Lung (tissue), 12 donors: ENCODE measurements around the gene TMED3. TPM values are rescaled to one million over a fixed set of nuclear protein-coding genes. Genes with fewer than 3 reads are reported as not detected.
"Not testable (repeated sequence)": the region's sequence is repeated elsewhere in the genome, so short reads cannot be mapped to it uniquely, and the experiment has no call there.

Source experiments
- ATAC-seq: fragments of 200-7000 bp; cut with Tn5 transposase; one replicate; pipeline ENCODE4 v1.9.1; 2020; ENCODE audit warnings: moderate number of reproducible peaks; ENCODE audit not compliant: insufficient read depth, low FRiP score
- DNase-seq, 3 donors: peaks; one replicate each; pipeline ENCODE4 v3.0.0-alpha.2; 2013 to 2017
- H3K27ac ChIP-seq, 2 donors: one replicate each; pipeline ENCODE4 v1.5.1; 2013; ENCODE audit warnings: mild to moderate bottlenecking in 2 of 2, moderate library complexity in 2 of 2, control low read depth in 1 of 2, inconsistent platforms in 1 of 2, low read depth in 1 of 2, low read length in 1 of 2
- H3K27me3 ChIP-seq, 3 donors: one replicate each; pipeline ENCODE4 v1.5.1; 2013; ENCODE audit warnings: low read length in 2 of 3; ENCODE audit not compliant: control insufficient read depth in 3 of 3, insufficient read depth in 3 of 3
- H3K36me3 ChIP-seq, 4 donors: one replicate each; pipeline ENCODE4 v1.5.1; 2013; ENCODE audit warnings: low read length in 4 of 4, mild to moderate bottlenecking in 1 of 4, moderate library complexity in 1 of 4; ENCODE audit not compliant: control insufficient read depth in 4 of 4, insufficient read depth in 4 of 4
- H3K4me1 ChIP-seq, 5 donors: one replicate each; pipeline ENCODE4 v1.5.1; 2013; ENCODE audit warnings: low read length in 5 of 5, mild to moderate bottlenecking in 2 of 5, moderate library complexity in 1 of 5; ENCODE audit not compliant: control insufficient read depth in 5 of 5, insufficient read depth in 5 of 5
- H3K4me3 ChIP-seq: one replicate; pipeline ENCODE4 v1.5.1; 2013; ENCODE audit warnings: mild to moderate bottlenecking, control low read depth, moderate library complexity
- H3K9ac ChIP-seq, 2 donors: one replicate each; pipeline ENCODE4 v1.5.1; 2013; ENCODE audit warnings: low read length in 2 of 2, control low read depth in 1 of 2; ENCODE audit not compliant: insufficient read depth in 1 of 2
- H3K9me3 ChIP-seq, 4 donors: one replicate each; pipeline ENCODE4 v1.5.1; 2013; ENCODE audit warnings: low read length in 3 of 4, mild to moderate bottlenecking in 1 of 4, moderate library complexity in 1 of 4; ENCODE audit not compliant: control insufficient read depth in 4 of 4, insufficient read depth in 3 of 4
- WGBS, 2 donors: extraction: QIAGEN DNeasy Blood & Tissue Kit; methylation state at CpG; one replicate each; pipeline ENCODE4 v1.1.7; 2013; 5-methylcytosine and 5-hydroxymethylcytosine counted together
- polyA plus RNA-seq, 2 donors: library from polyadenylated mRNA; stranded (reverse); fragments of 200-250 nt; gene quantifications; one replicate each; pipeline ENCODE4 v1.2.1, GENCODE V29; 2013
- total RNA-seq, 2 donors: library from RNA; depleted of rRNA in 1 of 2; stranded (reverse); fragments of >200 nt in 1 of 2; gene quantifications; one replicate each; pipeline ENCODE4 v1.2.1, GENCODE V29; 2014 to 2021
- TF ChIP-seq, protein P1 (sequence below): IDR thresholded peaks from 2 replicates; pipeline ENCODE4 v1.5.1; 2012; ENCODE audit warnings: mild to moderate bottlenecking; ENCODE audit errors: control extremely low read depth, extremely low read depth
- donor health status: control.
- donor health status: control.
- donor health status: Bipolar disorder and iron deficiency.
- donor health status: healthy.
- donor health status: DM: yes; HTN: yes; CAD: no.

Gene TMED3
- total and polyA plus RNA-seq, 4 donors, result 45.2 to 88.2 (median 68.9) TPM

DNA sequence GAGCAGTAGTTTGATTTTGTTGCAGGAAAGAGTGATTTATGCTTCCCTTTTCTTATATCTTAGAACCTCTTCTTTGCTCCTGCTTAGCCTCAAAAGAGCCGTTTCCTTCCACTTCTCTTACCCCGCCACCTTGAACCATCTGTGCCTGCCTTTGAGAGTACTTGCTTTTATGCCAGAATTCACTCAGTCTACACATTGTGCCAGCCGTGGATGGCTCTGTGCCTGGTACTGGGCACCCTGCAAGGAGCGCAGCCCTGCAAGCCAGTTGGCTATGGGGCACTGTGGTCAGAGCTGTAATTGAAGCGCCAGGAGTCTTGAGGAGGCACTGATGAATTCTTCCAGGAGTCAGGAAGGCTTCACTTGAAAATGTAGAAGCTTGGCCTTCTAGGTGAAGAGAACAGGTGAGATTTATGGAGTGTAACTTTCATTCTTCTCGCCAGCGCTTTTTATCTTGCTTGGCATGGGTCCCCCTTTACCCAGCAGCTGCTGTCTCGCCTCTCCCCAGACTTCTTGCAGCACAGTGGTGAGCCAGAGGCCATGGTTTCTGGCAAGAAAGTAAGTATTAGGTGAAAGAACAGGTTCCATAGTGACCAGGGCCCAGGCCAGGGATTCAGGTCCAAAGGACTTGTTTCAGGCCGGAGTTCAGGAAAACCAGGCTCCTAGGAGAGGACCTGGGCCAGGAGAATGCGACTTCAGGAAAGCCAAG, 4.9 kb downstream of the TMED3 start:
- peaks cover 11 to 33% (median 23%) of the 10 kb centered on the region in 4 donors for H3K36me3 ChIP-seq
- H3K27ac ChIP-seq, result no peak overlapping the region
- DNase-seq (no peak), ATAC-seq (no peak)
- no peaks in the 10 kb centered on the region for H3K9me3 ChIP-seq
- H3K4me1 ChIP-seq, result peaks cover 3 to 10% (median 5%) of the 10 kb centered on the region in 5 donors
- H3K9ac ChIP-seq, result no peak overlapping the region
- TF ChIP-seq, protein P1, sequence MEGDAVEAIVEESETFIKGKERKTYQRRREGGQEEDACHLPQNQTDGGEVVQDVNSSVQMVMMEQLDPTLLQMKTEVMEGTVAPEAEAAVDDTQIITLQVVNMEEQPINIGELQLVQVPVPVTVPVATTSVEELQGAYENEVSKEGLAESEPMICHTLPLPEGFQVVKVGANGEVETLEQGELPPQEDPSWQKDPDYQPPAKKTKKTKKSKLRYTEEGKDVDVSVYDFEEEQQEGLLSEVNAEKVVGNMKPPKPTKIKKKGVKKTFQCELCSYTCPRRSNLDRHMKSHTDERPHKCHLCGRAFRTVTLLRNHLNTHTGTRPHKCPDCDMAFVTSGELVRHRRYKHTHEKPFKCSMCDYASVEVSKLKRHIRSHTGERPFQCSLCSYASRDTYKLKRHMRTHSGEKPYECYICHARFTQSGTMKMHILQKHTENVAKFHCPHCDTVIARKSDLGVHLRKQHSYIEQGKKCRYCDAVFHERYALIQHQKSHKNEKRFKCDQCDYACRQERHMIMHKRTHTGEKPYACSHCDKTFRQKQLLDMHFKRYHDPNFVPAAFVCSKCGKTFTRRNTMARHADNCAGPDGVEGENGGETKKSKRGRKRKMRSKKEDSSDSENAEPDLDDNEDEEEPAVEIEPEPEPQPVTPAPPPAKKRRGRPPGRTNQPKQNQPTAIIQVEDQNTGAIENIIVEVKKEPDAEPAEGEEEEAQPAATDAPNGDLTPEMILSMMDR, result no peak
- H3K27me3 ChIP-seq, result no peaks in the 10 kb centered on the region
- 84 to 85% methylated on average over 10 of the region's 10 CpGs for WGBS, 2 donors
- H3K4me3 ChIP-seq, result no peak overlapping the region

DNA sequence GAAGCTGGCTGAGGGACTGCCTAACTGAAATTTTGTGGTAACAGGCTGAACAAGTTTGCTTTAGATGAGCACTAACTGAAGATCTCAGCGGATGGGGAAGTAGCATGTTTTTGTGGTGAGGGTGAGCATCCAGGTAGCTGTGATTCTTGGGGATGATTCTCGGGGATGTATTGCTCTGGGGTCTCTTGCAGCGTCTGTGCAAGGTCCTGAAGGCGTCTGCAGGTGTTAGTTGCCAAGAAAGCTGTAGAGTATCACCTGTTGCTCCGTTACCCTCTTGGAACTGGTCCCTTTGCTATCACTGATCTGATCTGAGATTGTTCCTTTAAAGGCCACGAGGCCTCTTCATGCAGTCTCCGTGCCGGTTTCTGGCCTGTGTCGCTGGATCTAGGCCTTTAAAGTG, 6.0 kb downstream of the TMED3 start:
- 90 to 91% methylated on average over 9 of the region's 9 CpGs for WGBS, 2 donors
- H3K27ac ChIP-seq, result no peak overlapping the region
- H3K36me3 ChIP-seq, result peaks cover 11 to 40% (median 30%) of the 10 kb centered on the region in 4 donors
- TF ChIP-seq, protein P1, result no peak
- H3K4me1 ChIP-seq, result peaks cover under 1 to 5% (median 4%) of the 10 kb centered on the region in 5 donors
- no peak overlapping the region for H3K4me3 ChIP-seq
- no peak overlapping the region for H3K9ac ChIP-seq
- DNase-seq (no peak), ATAC-seq (no peak)
- H3K9me3 ChIP-seq, result no peaks in the 10 kb centered on the region
- H3K27me3 ChIP-seq, result no peaks in the 10 kb centered on the region

DNA sequence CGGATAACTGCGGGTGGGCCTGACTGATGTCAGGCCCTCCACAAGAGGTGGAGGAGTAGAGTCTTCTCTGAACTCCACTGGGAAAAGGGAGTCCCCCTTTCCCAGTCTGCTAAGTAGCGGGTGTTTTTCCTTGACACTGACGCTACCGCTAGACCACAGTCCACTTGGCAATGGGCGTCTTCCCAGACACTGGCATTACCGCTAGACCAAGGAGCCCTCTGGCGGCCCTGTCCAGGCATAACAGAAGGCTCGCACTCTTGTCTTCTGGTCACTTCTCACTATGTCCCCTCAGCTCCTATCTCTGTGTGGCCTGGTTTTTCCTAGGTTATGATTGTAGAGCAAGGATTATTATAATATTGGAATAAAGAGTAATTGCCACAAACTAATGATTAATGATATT, 9.1 kb downstream of the TMED3 start:
- not testable (repeated sequence) for H3K27ac ChIP-seq, DNase-seq, H3K9me3 ChIP-seq, H3K9ac ChIP-seq, ATAC-seq, H3K4me3 ChIP-seq, H3K27me3 ChIP-seq, H3K4me1 ChIP-seq
- WGBS, 2 donors, result 97 to 98% methylated on average over 9 of the region's 9 CpGs
- H3K36me3 ChIP-seq, result peaks cover 0 to 31% (median 29%) of the 10 kb centered on the region in 4 donors

DNA sequence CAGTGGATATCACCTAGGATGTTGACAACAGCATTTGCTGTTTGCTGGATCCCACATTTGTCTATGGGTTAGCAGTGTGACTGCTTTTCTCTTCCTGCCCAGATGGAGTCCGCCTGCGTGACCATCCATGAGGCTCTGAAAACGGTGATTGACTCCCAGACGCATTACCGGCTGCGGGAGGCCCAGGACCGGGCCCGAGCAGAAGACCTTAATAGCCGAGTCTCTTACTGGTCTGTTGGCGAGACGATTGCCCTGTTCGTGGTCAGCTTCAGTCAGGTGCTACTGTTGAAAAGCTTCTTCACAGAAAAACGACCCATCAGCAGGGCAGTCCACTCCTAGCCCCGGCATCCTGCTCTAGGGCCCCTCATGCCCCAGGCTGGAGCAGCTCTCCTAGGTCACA, 11.0 kb downstream of the TMED3 start:
- Histone ChIP-seq H3K9me3 (peaks cover 0 to 4% (median 0%) of the 10 kb centered on the region in 4 donors), H3K9ac (no peak overlapping the region), H3K36me3 (peaks cover 0 to 28% (median 24%) of the 10 kb centered on the region in 4 donors), H3K4me3 (no peak overlapping the region), H3K27ac (no peak overlapping the region), H3K4me1 (no peaks in the 10 kb centered on the region), H3K27me3 (no peaks in the 10 kb centered on the region)
- ATAC-seq (no peak), DNase-seq (no peak)
- TF ChIP-seq, protein P1, result no peak
- 93% methylated on average over 14 of the region's 14 CpGs for WGBS, 2 donors
